CD4-positive, alpha-beta T cell treated with Interleukin-15 for 1 hour (primary cell): Measurements from ENCODE around the gene IL17REL.
"Not testable (repeated sequence)": the region's sequence is repeated elsewhere in the genome, so short reads cannot be mapped to it uniquely, and the experiment has no call there.

Experiments
- DNase-seq: peaks from one replicate; pipeline ENCODE4 v3.0.0-alpha.2; 2020

The IL17REL gene

DNA sequence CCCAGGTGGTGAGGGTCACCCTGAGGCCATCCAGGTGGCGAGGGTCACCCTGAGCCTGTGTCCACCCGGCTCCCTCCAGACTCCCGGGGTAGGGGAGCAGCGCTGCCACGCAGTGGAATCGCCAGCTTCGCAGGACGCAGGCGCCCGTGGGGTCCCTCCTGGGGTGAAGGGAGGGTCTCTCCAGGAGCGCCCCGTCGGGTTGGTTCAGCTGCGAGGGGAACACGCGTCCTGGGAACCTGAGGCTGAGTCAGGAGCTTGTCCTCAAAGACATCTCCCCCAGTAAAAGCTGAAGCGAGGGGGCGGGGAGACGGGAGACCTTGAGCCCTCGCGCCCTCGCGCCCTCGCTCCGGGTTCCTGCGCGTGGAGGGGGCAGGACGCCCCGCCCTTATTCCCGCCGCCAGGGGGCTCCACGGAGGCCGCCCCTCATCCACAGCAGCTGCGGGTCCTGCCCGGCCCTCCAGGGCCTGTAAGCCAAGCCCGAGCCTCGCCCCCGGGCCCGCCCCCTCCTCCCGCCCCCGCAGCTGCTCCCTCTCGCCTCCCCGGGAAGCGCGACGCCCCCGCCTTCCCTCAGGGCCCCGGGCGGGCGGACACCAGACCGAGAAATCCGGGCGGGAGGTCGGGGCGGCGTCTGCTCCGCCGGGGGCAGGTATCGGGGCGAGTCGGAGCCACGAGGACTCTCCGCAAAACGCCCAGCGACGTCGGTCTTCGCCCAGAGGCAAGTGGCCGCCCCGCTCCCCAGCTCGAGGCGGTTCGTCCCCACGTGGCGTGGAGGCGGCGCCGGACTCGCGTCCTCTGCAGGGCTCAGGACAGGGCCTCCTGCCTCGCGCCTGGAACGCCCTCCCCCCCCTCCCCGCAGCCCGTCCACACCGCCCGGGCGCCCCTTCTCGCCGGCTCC, 29.2 kb downstream of the IL17REL start:
- peak; percentile 58 for DNase-seq

- not testable (repeated sequence) for DNase-seq
Observed at GRCh38 chr22:49981799-49982198, 30.8 kb downstream of the IL17REL start.

GRCh38 chr22:49979587-49980264, 32.8 kb downstream of the IL17REL start:
- DNase-seq, result no peak

DNA sequence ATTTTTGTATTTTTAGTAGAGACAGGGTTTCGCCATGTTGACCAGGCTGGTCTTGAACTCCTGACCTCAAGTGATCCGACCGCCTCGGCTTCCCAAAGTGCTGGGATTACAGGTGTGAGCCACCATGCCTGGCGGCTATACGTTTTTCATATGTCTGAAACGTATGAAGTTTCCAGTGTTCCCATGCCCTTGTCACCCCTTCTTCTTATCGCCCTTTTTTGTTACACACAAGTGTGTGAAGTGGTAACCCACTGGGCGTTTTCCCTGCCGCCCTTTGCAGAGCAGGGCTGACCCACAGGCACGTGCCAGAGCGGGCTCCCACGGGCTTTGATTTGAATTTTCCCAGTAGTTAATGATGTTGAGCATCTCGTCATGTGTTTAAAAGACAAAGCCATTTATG, 35.0 kb downstream of the IL17REL start:
- no peak for DNase-seq

DNA sequence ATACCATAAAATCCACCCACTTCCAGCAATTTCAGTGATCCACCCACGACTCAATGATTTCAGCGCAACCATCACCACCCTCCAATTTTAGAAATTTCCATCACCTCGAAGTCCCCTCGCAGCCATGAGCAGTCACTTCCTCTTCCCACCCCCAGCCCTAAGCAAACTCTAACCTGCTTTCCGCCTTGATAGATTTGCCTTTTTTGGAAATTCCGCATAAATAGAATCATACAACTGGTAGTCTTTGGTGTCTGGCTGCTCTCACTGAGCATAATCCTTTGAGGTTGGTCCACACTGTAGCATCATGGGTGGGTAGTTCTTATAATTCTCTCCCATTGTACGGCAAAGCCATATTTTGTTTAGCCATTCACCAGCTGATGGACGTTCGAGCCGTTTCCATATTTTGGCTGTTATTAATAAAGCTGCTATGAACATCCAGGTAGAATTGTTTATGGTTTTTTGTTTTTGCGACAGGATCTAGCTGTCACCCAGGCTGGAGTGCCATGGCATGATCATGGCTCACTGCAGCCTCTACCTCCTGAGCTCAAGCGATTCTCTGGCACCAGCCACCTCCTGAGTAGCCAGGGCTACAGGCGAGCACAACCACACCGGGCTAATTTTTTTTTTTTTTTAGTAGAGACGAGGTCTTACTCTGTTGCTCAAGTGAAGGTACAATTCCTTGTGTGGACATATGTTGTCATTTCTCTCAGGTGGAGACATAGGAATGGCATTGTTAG, 36.0 kb downstream of the IL17REL start:
- DNase-seq, result peak; percentile 59

DNA sequence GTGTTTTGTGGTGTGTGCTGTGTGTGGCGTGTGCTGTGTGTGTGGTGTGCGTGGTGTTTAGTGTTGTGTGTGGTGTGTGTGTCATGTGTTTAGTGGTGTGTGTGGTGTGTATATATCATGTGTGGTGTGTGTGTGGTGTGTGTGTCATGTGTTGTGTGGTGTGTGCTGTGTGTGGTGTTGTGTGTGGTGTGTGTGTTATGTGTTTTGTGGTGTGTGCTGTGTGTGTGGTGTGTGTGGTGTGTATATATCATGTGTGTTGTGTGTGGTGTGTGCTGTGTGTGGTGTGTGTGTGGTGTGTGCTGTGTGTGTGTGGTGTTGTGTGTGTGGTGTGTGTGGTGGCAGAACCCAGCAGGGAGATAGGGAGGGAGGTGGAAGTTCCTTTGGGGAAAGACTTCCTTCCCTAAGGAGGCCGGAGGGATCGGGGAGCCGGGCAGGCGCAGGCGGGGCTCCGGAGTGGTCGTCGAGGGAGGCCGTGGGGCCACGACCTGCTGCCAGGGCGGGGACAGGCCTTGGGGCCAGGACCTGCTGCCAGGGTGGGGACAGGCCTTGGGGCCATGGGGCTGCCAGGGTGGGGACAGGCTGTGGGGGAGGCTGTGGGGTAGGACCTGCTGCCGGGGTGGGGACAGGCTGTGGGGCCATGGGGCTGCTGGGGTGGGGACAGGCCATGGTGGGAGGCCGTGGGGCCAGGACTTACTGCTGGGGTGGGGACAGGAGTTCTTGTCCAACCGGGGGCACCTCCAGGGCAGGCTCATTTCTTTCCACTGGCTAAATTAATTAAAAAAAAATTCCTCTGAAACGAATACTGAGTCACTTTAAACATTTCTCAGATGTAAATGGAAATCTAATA, 36.8 kb downstream of the IL17REL start:
- no peak for DNase-seq

GRCh38 chr22:49973018-49973961, 39.3 kb downstream of the IL17REL start:
- DNase-seq, result no peak

DNA sequence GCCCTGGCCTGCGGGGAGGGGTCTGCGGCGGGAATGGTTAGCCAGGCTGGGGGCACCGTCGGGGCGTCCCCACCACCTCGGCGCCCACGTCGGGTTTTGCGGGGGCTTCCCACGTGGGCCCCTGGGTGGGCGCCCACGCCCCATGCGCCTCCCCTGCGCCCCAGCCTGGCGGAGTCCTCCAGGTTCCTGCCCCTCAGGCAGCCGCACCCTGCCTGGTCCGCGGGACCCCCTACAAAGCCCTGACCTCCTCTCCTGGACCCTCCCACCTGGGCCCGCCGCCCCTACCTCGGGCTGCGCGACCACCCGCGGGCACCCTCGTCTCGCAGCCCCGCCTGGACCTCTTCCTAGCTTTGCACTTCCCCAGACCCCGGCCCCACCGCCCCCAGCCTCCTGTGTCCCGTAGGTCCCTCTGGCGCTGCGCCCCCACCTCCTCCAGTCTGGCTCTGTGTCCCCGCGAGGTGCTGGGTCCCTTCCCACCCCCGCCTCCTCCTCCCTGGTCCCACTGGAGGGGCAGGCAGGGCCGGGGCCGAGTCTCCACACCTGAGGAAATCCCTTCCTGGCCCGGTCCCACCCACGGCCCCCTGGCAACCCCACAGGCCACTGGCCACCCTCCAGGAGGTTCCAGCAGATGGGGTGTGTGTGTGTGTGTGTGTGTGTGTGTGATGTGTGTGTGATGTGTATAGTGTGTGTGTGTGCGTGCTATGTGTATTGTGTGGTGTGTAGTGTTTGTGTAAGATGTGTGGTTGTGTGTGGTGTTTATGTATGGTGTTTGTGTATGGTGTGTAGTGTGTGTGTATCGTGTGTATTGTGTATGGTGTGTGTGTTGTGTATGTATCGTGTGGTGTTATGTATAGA, 40.2 kb downstream of the IL17REL start:
- no peak for DNase-seq

GRCh38 chr22:49971232-49972162, 41.1 kb downstream of the IL17REL start:
- DNase-seq, result peak; percentile 66

DNA sequence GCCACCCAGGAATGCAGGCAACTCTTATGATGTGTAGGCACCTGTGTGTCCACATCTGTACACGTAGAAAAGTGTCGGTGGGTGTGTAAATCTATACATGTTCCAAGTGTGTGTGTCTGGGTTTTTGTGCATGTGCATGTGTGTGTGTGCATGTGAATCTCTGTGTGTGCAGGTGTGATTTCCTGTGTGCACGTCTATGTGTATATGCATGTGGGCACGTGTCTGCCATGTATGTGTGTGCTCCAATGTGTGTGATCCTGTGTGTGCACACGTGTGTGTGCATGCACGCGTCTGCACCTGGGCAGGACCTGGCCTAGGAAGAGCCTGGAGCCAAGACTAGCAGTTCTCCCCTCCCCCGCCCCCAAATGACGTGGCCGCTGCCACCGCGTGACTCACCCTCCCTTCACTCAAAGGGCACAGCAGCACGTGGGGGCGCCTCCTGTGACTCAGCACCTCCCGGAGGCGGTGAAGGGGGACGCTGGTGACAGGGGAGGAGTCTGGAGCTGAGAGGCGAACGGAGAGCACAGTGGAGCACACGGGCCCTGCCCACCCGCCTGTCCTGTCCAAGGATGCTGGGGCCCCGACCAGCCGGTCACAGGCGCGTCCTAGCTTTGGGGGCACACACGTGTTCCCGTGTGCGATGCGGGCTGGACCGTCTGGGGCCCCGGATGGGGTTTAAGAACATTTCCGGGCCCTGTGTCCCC, 41.9 kb downstream of the IL17REL start:
- DNase-seq, result peak; percentile 95

- DNase-seq, result no peak
Observed at GRCh38 chr22:49969751-49970527, 42.6 kb downstream of the IL17REL start.

GRCh38 chr22:49968831-49969661, 43.5 kb downstream of the IL17REL start:
- no peak for DNase-seq

DNA sequence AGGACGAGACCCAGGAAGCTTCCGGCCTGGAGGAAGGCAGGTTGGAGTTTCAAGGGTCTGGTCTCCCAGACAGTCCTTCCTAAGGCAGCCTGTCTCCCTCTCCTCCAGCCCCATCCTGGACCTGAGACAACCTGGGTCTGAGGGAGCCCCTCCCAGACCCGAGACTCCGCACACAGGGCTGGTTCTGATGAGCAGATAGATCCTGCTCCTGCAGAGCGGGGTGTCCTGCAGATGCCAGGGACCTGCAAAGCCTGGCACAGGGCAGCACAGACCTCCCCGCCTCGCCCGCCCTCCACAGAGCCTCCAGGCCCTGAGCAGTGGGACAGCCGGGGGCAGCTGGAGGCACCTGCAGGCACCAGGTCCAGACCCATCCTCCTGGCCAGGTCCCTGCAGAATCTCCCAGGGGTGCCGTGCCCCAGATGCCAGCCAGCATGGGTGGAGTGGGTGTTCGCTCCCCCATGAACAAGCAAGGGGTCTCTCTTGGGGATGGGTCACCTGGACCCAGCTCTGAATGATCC, 44.2 kb downstream of the IL17REL start:
- DNase-seq, result no peak

GRCh38 chr22:49967706-49968208, 44.8 kb downstream of the IL17REL start:
- no peak for DNase-seq

DNA sequence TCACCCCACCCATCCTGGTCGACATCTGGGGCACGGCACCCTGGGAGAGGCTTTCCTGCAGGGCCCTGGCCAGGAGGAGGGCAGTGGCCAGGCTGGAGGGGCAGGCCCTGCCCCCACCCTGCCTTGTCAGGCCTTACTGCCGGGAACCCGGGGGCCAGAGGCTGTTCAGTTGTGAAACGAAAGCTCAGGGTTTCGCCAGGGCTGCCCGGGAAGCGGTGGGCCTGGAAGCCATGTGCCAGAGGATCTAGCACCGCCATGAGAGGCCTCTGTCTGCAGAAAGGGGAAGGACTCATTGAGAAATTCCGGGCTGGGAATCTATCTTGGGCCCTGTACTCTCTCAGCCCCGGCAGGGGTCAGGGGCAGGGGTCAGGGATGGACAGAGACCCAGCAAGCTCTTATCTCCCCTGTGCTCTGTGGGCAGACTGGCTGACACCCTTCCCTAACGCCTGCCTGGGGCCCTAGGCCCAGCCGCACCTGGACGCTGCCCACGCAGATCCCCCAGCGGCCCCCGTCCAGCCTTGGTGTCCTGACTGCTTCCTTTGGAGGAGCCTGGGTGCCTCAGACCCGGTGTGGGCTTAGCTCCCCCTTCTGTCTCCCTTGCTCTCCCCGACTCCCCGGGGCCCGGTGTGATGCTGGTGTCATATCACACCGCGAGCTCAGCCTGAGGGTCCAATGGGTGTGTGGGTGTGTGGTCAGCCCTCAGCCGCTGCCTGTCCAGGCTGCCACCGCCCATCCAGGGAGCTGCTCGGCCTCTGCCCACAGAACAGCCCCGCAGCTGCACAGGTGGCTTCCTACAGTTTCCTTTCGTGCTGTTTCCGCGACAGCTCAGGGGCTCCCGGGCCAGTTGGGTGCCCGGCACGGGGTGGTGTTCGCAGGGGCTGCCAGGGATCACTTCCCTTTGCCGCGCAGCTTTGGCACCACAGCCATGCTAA, 45.5 kb downstream of the IL17REL start:
- peak; percentile 60 for DNase-seq
